OCI-LY1 (cell line): ENCODE measurements around the gene RDH5.

Experiments used
- H2AFZ ChIP-seq: fragments of 200-600 bp; sonication (generic), shearing (Covaris generic); 2 replicates; pipeline ENCODE4 v1.6.0; 2014; ENCODE audit warnings: antibody characterized with exemption, mild to moderate bottlenecking, low read length
- H3F3A ChIP-seq: fragments of 200-600 bp; sonication (generic), shearing (Covaris generic); 2 replicates; pipeline ENCODE4 v1.6.0; 2014; ENCODE audit warnings: mild to moderate bottlenecking, antibody characterized with exemption, low read length, moderate library complexity; ENCODE audit not compliant: insufficient read depth
- H3K27ac ChIP-seq: fragments of 200-600 bp; sonication (generic); 2 replicates; pipeline ENCODE4 v1.5.1; 2014; ENCODE audit warnings: low read length, mixed run types, mild to moderate bottlenecking, low read depth; ENCODE audit not compliant: poor library complexity, severe bottlenecking
- H3K27me3 ChIP-seq: fragments of 200-600 bp; sonication (generic); 2 replicates; pipeline ENCODE4 v1.6.0; 2014; ENCODE audit warnings: antibody characterized with exemption, mild to moderate bottlenecking, low read length, moderate library complexity; ENCODE audit not compliant: insufficient read depth
- H3K36me3 ChIP-seq: fragments of 200-600 bp; sonication (generic); 2 replicates; pipeline ENCODE4 v1.6.1; 2014; ENCODE audit warnings: mild to moderate bottlenecking, antibody characterized with exemption, low read length, moderate library complexity, mixed read lengths; ENCODE audit not compliant: insufficient read depth
- H3K4me1 ChIP-seq: fragments of 200-600 bp; sonication (generic); 2 replicates; pipeline ENCODE4 v1.5.1; 2014; ENCODE audit warnings: mild to moderate bottlenecking, low read length, moderate library complexity; ENCODE audit not compliant: insufficient read depth, severe bottlenecking
- H3K4me2 ChIP-seq: fragments of 200-600 bp; sonication (generic), shearing (Covaris generic); 2 replicates; pipeline ENCODE4 v1.6.1; 2014; ENCODE audit warnings: low read length
- H3K4me3 ChIP-seq: fragments of 200-600 bp; sonication (generic); 2 replicates; pipeline ENCODE4 v1.5.1; 2014; ENCODE audit warnings: low read length, low read depth, mild to moderate bottlenecking, mixed read lengths; ENCODE audit not compliant: poor library complexity, severe bottlenecking
- H3K79me2 ChIP-seq: fragments of 200-600 bp; shearing (Covaris generic); 2 replicates; pipeline ENCODE4 v1.6.1; 2016; ENCODE audit warnings: mixed run types, low read length, mixed read lengths; ENCODE audit not compliant: insufficient read depth
- H3K9ac ChIP-seq: fragments of 200-600 bp; sonication (generic), shearing (Covaris generic); 2 replicates; pipeline ENCODE4 v1.6.1; 2014; ENCODE audit warnings: mild to moderate bottlenecking, low read length, mixed read lengths
- H3K9me2 ChIP-seq: fragments of 200-600 bp; sonication (generic), shearing (Covaris generic); 2 replicates; pipeline ENCODE4 v1.6.1; 2014; ENCODE audit warnings: low read depth, mild to moderate bottlenecking, low read length, mixed read lengths
- H3K9me3 ChIP-seq: fragments of 200-600 bp; shearing (Covaris generic); 2 replicates; pipeline ENCODE4 v1.6.1; 2014; ENCODE audit warnings: low read length, mixed read lengths
- H4K20me1 ChIP-seq: fragments of 200-600 bp; sonication (generic), shearing (Covaris generic); 2 replicates; pipeline ENCODE4 v1.6.0; 2016; ENCODE audit warnings: mild to moderate bottlenecking, low read length; ENCODE audit not compliant: insufficient read depth
- CTCF ChIP-seq: fragments of 200-600 bp; sonication (generic), shearing (Covaris generic); IDR thresholded peaks from 2 replicates; pipeline ENCODE4 v1.5.1; 2017; ENCODE audit warnings: mild to moderate bottlenecking, antibody characterized with exemption, low read length, moderate library complexity, mixed read lengths
- EZH2 ChIP-seq: fragments of 200-600 bp; sonication (generic), shearing (Covaris generic); IDR thresholded peaks from 2 replicates; pipeline ENCODE4 v1.8.0; 2017; ENCODE audit warnings: borderline replicate concordance, mixed run types, mild to moderate bottlenecking, antibody characterized with exemption, low read length, moderate library complexity, mixed read lengths

The RDH5 gene

DNA sequence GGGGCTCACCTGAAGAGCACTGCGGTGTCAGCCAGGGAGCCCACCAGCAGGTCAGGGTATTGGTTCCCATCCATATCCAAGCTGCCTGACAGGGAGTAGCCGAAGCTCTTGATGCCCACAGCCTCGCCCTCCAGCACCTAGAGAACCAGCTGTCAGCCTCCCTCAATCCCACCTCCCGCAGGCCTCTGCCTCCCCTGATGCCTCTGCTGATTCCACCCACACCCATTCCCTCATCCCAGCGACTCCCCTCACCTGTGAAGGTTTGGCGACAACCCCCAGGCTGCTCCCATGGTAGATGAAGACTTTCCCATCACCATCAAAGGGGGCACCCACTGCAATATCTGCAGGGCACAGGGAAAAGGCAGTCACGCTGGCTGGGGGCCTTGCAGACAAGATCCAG lies 22.5 kb upstream of the RDH5 start:
- Histone ChIP-seq H4K20me1 (no peaks in the 10 kb centered on the region), H3K4me1 (no peaks in the 10 kb centered on the region), H3F3A (no peaks in the 10 kb centered on the region), H3K9me3 (no peaks in the 10 kb centered on the region), H3K9me2 (no peaks in the 10 kb centered on the region), H3K27ac (no peak overlapping the region), H3K9ac (no peak overlapping the region), H3K4me2 (no peak overlapping the region), H3K27me3 (peaks cover 4% of the 10 kb centered on the region; the same call in 1 of the 2 replicates), H3K79me2 (no peaks in the 10 kb centered on the region), H3K4me3 (no peak overlapping the region), H2AFZ (no peak overlapping the region), H3K36me3 (no peaks in the 10 kb centered on the region)
- TF ChIP-seq EZH2, result no peak
- TF ChIP-seq CTCF, result no peak

DNA sequence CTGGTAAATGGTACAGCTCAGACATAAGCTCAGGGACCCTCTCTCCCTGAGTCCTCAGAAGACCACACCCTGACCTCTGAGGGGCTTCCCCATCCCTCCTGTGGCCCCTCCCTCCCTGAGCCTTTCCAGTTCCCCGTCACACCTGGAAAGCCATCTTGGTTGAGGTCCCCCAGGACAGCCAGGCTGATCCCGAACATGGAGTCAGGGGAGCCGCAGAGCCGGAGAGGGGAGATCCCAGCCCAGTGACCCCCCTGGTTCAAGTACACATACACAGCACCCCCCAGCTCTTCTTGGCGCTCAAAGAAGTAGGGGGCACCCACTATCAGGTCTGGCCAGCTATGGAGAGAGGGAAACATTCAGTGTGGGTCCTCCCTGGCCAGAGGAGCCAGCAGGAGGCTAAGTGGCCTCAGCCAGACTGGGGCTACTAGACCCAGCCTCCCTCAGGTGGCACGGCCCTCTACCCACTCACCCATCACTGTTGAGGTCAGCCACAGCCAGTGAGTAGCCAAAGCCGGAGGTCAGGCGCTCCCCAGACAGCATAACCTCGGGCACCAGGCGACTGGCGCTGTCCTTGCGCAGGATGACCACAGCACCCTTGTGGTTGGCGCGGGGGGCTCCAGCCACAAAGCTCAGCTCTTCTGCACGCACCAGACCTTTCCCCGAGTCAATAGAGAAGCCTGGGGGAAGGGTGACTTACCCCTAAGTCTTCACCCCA lies 21.8 kb upstream of the RDH5 start:
- H3K27ac ChIP-seq, result no peak overlapping the region

GRCh38 chr12:55698965-55699364 lies 21.2 kb upstream of the RDH5 start:
- H3K4me2 ChIP-seq, result no peak overlapping the region
- TF ChIP-seq CTCF (no peak), EZH2 (no peak)
- H4K20me1 ChIP-seq, result no peaks in the 10 kb centered on the region
- H3K36me3 ChIP-seq, result no peaks in the 10 kb centered on the region
- no peak overlapping the region for H2AFZ ChIP-seq
- no peaks in the 10 kb centered on the region for H3K79me2 ChIP-seq
- H3K4me1 ChIP-seq, result no peaks in the 10 kb centered on the region
- H3K27ac ChIP-seq, result no peak overlapping the region
- H3K4me3 ChIP-seq, result no peak overlapping the region
- no peaks in the 10 kb centered on the region for H3F3A ChIP-seq
- no peak overlapping the region for H3K9ac ChIP-seq
- peaks cover 8% of the 10 kb centered on the region; the same call in 1 of the 2 replicates for H3K27me3 ChIP-seq
- no peaks in the 10 kb centered on the region for H3K9me2 ChIP-seq
- H3K9me3 ChIP-seq, result no peaks in the 10 kb centered on the region

More for the DNA sequence above, 21.8 kb upstream of the RDH5 start:
- Histone ChIP-seq H4K20me1 (no peaks in the 10 kb centered on the region), H3F3A (no peaks in the 10 kb centered on the region), H3K36me3 (no peaks in the 10 kb centered on the region), H3K27me3 (peaks cover 8% of the 10 kb centered on the region; the same call in 1 of the 2 replicates), H2AFZ (no peak overlapping the region), H3K4me3 (no peak overlapping the region), H3K4me2 (no peak overlapping the region), H3K9me3 (no peaks in the 10 kb centered on the region), H3K79me2 (no peaks in the 10 kb centered on the region), H3K9me2 (no peaks in the 10 kb centered on the region), H3K9ac (no peak overlapping the region), H3K4me1 (no peaks in the 10 kb centered on the region)
- TF ChIP-seq CTCF (no peak), EZH2 (no peak)
